ENCODE results near the gene PLPP1.

DNA sequence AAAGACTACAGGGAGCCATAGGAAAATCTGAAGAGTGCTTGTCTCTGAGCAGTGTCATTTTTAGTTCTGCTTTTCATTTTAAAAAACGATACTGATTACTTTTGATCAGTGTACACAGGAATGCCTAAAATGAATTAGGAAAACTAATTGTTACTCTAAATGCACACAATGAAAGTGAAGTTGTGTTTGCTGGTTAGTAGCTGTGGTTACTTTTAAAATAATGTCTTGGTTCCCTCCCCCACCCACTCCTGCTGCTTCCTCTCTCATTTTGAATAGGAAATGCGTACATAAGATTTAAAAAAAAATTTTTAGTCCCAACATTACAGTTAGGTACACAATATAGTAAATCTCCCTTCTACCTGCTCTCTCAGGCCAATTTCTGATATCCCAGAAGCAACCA is 47.5 kb upstream of the PLPP1 start:
- no peak for TF ChIP-seq CTCF (IDR thresholded peaks at IDR 0.05; ENCODE audit: low read depth, low read length)
- no peak for TF ChIP-seq EZH2phosphoT487 (IDR thresholded peaks at IDR 0.05; ENCODE audit: low read depth)

All from OCI-LY3 (cell line).